Smooth muscle cell (in vitro differentiated cells): Measurements from ENCODE around the gene DOCK11. TPM values are rescaled to one million over a fixed set of nuclear protein-coding genes. Genes with fewer than 3 reads are reported as not detected.
"Not testable (repeated sequence)": the region's sequence is repeated elsewhere in the genome, so short reads cannot be mapped to it uniquely, and the experiment has no call there.

Experiments used
- DNase-seq: peaks from one replicate; lab custom pipeline; 2025; ENCODE audit not compliant: unreplicated experiment; lab: John Stamatoyannopoulos, UW
- H2AFZ ChIP-seq: fragments of 200-600 bp; sonication (generic); 2 replicates; pipeline ENCODE4 v1.6.0; 2016; ENCODE audit warnings: antibody characterized with exemption, low read depth, mild to moderate bottlenecking
- H3F3A ChIP-seq: fragments of 200-600 bp; sonication (generic); 2 replicates; pipeline ENCODE4 v1.6.0; 2017; ENCODE audit warnings: antibody characterized with exemption, low read depth
- H3K27ac ChIP-seq: fragments of 200-600 bp; sonication (generic); 2 replicates; pipeline ENCODE4 v1.5.1; 2016; ENCODE audit warnings: low read depth, mild to moderate bottlenecking
- H3K27me3 ChIP-seq: fragments of 200-600 bp; sonication (generic); 2 replicates; pipeline ENCODE4 v1.6.1; 2016; ENCODE audit warnings: low read depth, mild to moderate bottlenecking
- H3K36me3 ChIP-seq: fragments of 200-600 bp; sonication (generic); 2 replicates; pipeline ENCODE4 v1.5.1; 2016; ENCODE audit warnings: low read depth
- H3K4me1 ChIP-seq: fragments of 200-600 bp; sonication (generic); 2 replicates; pipeline ENCODE4 v1.5.1; 2016; ENCODE audit warnings: low read depth
- H3K4me2 ChIP-seq: fragments of 200-600 bp; sonication (generic); 2 replicates; pipeline ENCODE4 v1.6.0; 2016; ENCODE audit warnings: mild to moderate bottlenecking
- H3K4me3 ChIP-seq: fragments of 200-600 bp; sonication (generic); 2 replicates; pipeline ENCODE4 v1.5.1; 2016; ENCODE audit warnings: mild to moderate bottlenecking
- H3K79me2 ChIP-seq: fragments of 200-600 bp; sonication (generic); 2 replicates; pipeline ENCODE4 v1.6.0; 2016; ENCODE audit warnings: low read depth, mild to moderate bottlenecking
- H3K9ac ChIP-seq: fragments of 200-600 bp; sonication (generic); 2 replicates; pipeline ENCODE4 v1.6.0; 2016; ENCODE audit warnings: low read depth
- H3K9me3 ChIP-seq: fragments of 200-600 bp; sonication (generic); replicated peaks from 2 replicates; pipeline ENCODE4 v1.5.1; 2016; ENCODE audit warnings: low read depth
- H4K20me1 ChIP-seq: fragments of 200-600 bp; sonication (generic); 2 replicates; pipeline ENCODE4 v1.6.0; 2016; ENCODE audit warnings: low read depth
- CTCF ChIP-seq: fragments of 200-600 bp; sonication (generic); IDR thresholded peaks from 2 replicates; pipeline ENCODE4 v1.5.1; 2017; ENCODE audit warnings: borderline replicate concordance, mild to moderate bottlenecking, antibody characterized with exemption; ENCODE audit not compliant: insufficient read depth, poor library complexity, severe bottlenecking
- WGBS: methylation state at CpG from one replicate; pipeline ENCODE4 v1.1.7; 2016; ENCODE audit warnings: low lambda C conversion rate; 5-methylcytosine and 5-hydroxymethylcytosine counted together
- polyA plus RNA-seq: library from polyadenylated mRNA; unstranded; fragments of >200 nt; fragmentation: Nextera tagmentation; extraction: Ambion mirVana; gene quantifications from 2 replicates; pipeline ENCODE4 v1.2.1, GENCODE V29; 2016
- total RNA-seq: library from RNA; depleted of rRNA; stranded (reverse); fragments of >200 nt; gene quantifications from 2 replicates; pipeline ENCODE4 v1.2.3, GENCODE V29; 2014

Gene DOCK11
- total and polyA plus RNA-seq, 2 experiments from 2014 or later, result 2.3 to 2.6 TPM

GRCh38 chrX:118571836-118572235 is 76.2 kb downstream of the DOCK11 start:
- Histone ChIP-seq H3K9ac (no peak overlapping the region), H3K4me1 (no peaks in the 10 kb centered on the region), H3K79me2 (no peaks in the 10 kb centered on the region), H2AFZ (no peak overlapping the region), H3K4me3 (no peak overlapping the region), H4K20me1 (no peaks in the 10 kb centered on the region), H3K4me2 (no peak overlapping the region), H3K36me3 (no peaks in the 10 kb centered on the region), H3K27ac (no peak overlapping the region), H3K9me3 (no peaks in the 10 kb centered on the region), H3F3A (no peaks in the 10 kb centered on the region), H3K27me3 (no peaks in the 10 kb centered on the region)
- no peak for TF ChIP-seq CTCF
- DNase-seq, result no peak
- 74% methylated on average over 3 of the region's 3 CpGs for WGBS

DNA sequence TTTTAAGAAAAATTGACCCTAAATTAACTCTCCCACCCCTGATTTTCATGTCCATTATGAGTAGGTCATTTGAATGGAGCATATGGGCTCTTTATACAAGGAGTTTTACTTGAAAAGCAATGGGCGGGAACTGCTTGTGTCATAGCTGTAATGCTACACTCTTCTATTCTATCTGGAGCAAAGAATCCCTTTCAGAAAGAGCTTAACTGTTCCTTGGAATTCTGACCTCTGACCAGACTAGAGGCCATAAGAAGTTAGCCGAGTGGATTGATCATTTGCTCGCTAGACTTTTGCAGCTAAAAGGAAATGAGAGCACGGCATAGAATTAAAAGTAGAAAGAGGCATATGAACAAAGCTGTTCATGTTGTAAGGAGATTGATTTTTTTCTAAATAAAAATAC is 79.1 kb downstream of the DOCK11 start:
- no peak overlapping the region for H3K4me2 ChIP-seq
- H3K27ac ChIP-seq, result no peak overlapping the region
- no peaks in the 10 kb centered on the region for H3K9me3 ChIP-seq
- H2AFZ ChIP-seq, result no peak overlapping the region
- no peak for TF ChIP-seq CTCF
- no peak overlapping the region for H3K9ac ChIP-seq
- H3K36me3 ChIP-seq, result no peaks in the 10 kb centered on the region
- H4K20me1 ChIP-seq, result no peaks in the 10 kb centered on the region
- no peaks in the 10 kb centered on the region for H3F3A ChIP-seq
- 67% methylated on average over 4 of the region's 4 CpGs for WGBS
- no peaks in the 10 kb centered on the region for H3K27me3 ChIP-seq
- H3K4me1 ChIP-seq, result no peaks in the 10 kb centered on the region
- no peak for DNase-seq
- H3K4me3 ChIP-seq, result no peak overlapping the region
- H3K79me2 ChIP-seq, result no peaks in the 10 kb centered on the region

- Histone ChIP-seq H2AFZ (no peak overlapping the region), H3K27me3 (no peaks in the 10 kb centered on the region), H3K36me3 (no peaks in the 10 kb centered on the region), H4K20me1 (no peaks in the 10 kb centered on the region), H3K4me2 (no peak overlapping the region), H3K9ac (no peak overlapping the region), H3K79me2 (no peaks in the 10 kb centered on the region), H3K27ac (no peak overlapping the region), H3K9me3 (no peaks in the 10 kb centered on the region), H3K4me1 (no peaks in the 10 kb centered on the region), H3K4me3 (no peak overlapping the region), H3F3A (no peaks in the 10 kb centered on the region)
- DNase-seq, result no peak
- TF ChIP-seq CTCF, result no peak
- WGBS, result 95% methylated on average over 5 of the region's 5 CpGs
Measured at GRCh38 chrX:118577041-118577440, 81.4 kb downstream of the DOCK11 start.

- H3K9me3 ChIP-seq, result no peaks in the 10 kb centered on the region
- WGBS, result 5% methylated on average over 1 of the region's 1 CpG
Measured at GRCh38 chrX:118579417-118579816, 83.8 kb downstream of the DOCK11 start.

DNA sequence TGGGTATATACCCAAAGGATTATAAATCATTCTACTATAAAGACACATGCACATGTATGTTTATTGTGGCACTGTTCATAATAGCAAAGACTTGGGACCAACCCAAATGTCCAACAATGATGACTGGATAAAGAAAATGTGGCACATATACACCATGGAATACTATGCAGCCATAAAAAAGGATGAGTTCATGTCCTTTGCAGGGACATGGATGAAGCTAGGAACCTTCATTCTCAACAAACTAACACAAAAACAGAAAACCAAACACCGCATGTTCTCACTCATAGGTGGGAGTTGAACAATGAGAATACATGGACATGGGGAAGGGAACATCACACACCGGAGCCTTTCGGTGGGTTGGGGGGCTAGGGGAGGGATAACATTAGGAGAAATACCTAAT is 87.3 kb downstream of the DOCK11 start:
- not testable (repeated sequence) for H4K20me1 ChIP-seq, H3K9ac ChIP-seq, DNase-seq

More at GRCh38 chrX:118579417-118579816, 83.8 kb downstream of the DOCK11 start:
- Histone ChIP-seq H2AFZ (no peak overlapping the region), H3K36me3 (no peaks in the 10 kb centered on the region), H4K20me1 (no peaks in the 10 kb centered on the region), H3K4me2 (no peak overlapping the region), H3K27ac (no peak overlapping the region), H3K79me2 (no peaks in the 10 kb centered on the region), H3K4me1 (no peaks in the 10 kb centered on the region), H3K27me3 (no peaks in the 10 kb centered on the region), H3K4me3 (no peak overlapping the region), H3K9ac (no peak overlapping the region), H3F3A (no peaks in the 10 kb centered on the region)
- no peak for TF ChIP-seq CTCF
- DNase-seq, result no peak

More for the DNA sequence above, 87.3 kb downstream of the DOCK11 start:
- H3K9me3 ChIP-seq, H3K27ac ChIP-seq, H3F3A ChIP-seq, H3K4me2 ChIP-seq, H3K79me2 ChIP-seq, H3K27me3 ChIP-seq, H3K36me3 ChIP-seq, H2AFZ ChIP-seq, H3K4me1 ChIP-seq, H3K4me3 ChIP-seq: not testable (repeated sequence)
- 98% methylated on average over 3 of the region's 3 CpGs for WGBS
